Activated CD4-positive, alpha-beta T cell treated with anti-CD3 and anti-CD28 coated beads, Interleukin-2, amount 50 U/mL, for 4 hours (primary cell): ENCODE results near the gene PALM.
"Not testable (repeated sequence)": the region's sequence is repeated elsewhere in the genome, so short reads cannot be mapped to it uniquely, and the experiment has no call there.

Source experiments
- DNase-seq, 2 experiments: peaks; one replicate each; pipeline ENCODE4 v3.0.0-alpha.2; 2020

Gene PALM

GRCh38 chr19:709196-709964 lies 645 bp downstream of the PALM start:
- no peak for DNase-seq

- DNase-seq: no peak
Measured at GRCh38 chr19:709965-710571, 1.3 kb downstream of the PALM start.

- no peak for DNase-seq
Measured at GRCh38 chr19:710767-711166, 2.0 kb downstream of the PALM start.

GRCh38 chr19:711254-711653 lies 2.5 kb downstream of the PALM start:
- DNase-seq: no peak

GRCh38 chr19:715347-715746 lies 6.6 kb downstream of the PALM start:
- DNase-seq: no peak

GRCh38 chr19:718251-718951 lies 9.7 kb downstream of the PALM start:
- DNase-seq: no peak

- no peak for DNase-seq
Measured at GRCh38 chr19:718991-719512, 10.3 kb downstream of the PALM start.

GRCh38 chr19:719636-720344 lies 11.1 kb downstream of the PALM start:
- DNase-seq: no peak

GRCh38 chr19:720345-721160 lies 11.8 kb downstream of the PALM start:
- no peak for DNase-seq

- no peak for DNase-seq
Measured at GRCh38 chr19:722553-723101, 13.9 kb downstream of the PALM start.

GRCh38 chr19:723247-723646 lies 14.5 kb downstream of the PALM start:
- DNase-seq: no peak

- no peak for DNase-seq
Measured at GRCh38 chr19:723714-724113, 15.0 kb downstream of the PALM start.

- no peak for DNase-seq
Measured at GRCh38 chr19:725461-726089, 16.8 kb downstream of the PALM start.

- no peak for DNase-seq
Measured at GRCh38 chr19:726993-727956, 18.5 kb downstream of the PALM start.

GRCh38 chr19:728011-728410 lies 19.3 kb downstream of the PALM start:
- no peak for DNase-seq

GRCh38 chr19:729564-729963 lies 20.8 kb downstream of the PALM start:
- DNase-seq: not testable (repeated sequence)

- no peak for DNase-seq
Measured at GRCh38 chr19:729965-730668, 21.4 kb downstream of the PALM start.

- no peak for DNase-seq
Measured at GRCh38 chr19:731000-731399, 22.3 kb downstream of the PALM start.
